Measurements from ENCODE around the gene TGFBR2. TPM values are rescaled to one million over a fixed set of nuclear protein-coding genes. Genes with fewer than 3 reads are reported as not detected.

The TGFBR2 gene
- polyA plus RNA-seq, 1 experiment, result 61.0 TPM

GRCh38 chr3:30704931-30705890, 98.8 kb downstream of the TGFBR2 start:
- DNase-seq (ENCODE audit: low read depth), result no peak
- CTCF ChIA-PET, result interaction anchor here (6.5 kb wide), 1 partner anchor 11 kb away, joined by 27 read pairs; no protein-coding TSS in a partner anchor
- TF ChIP-seq CTCF (IDR thresholded peaks at IDR 0.05; ENCODE audit: insufficient read depth, low read depth, low read length), result no peak
- POLR2A ChIA-PET, result no interaction called here
- Histone ChIP-seq H3K4me3 (ENCODE audit: low read depth, low read length) (no peak overlapping the region), H3K36me3 (ENCODE audit: control insufficient read depth, insufficient read depth, low read length) (no peaks in the 10 kb centered on the region), H3K27me3 (ENCODE audit: control insufficient read depth, insufficient read depth, low read length) (no peaks in the 10 kb centered on the region)

- ChIA-PET POLR2A (no interaction called here), CTCF (no interaction called here)
- Histone ChIP-seq H3K36me3 (ENCODE audit: control insufficient read depth, insufficient read depth, low read length) (no peaks in the 10 kb centered on the region), H3K27me3 (ENCODE audit: control insufficient read depth, insufficient read depth, low read length) (no peaks in the 10 kb centered on the region), H3K4me3 (ENCODE audit: low read depth, low read length) (no peak overlapping the region)
- no peak for TF ChIP-seq CTCF (IDR thresholded peaks at IDR 0.05; ENCODE audit: insufficient read depth, low read depth, low read length)
- no peak for DNase-seq (ENCODE audit: low read depth)
These were observed 101.4 kb downstream of the TGFBR2 start for GRCh38 chr3:30707825-30708224.

- Histone ChIP-seq H3K27me3 (ENCODE audit: control insufficient read depth, insufficient read depth, low read length) (no peaks in the 10 kb centered on the region), H3K4me3 (ENCODE audit: low read depth, low read length) (no peak overlapping the region), H3K36me3 (ENCODE audit: control insufficient read depth, insufficient read depth, low read length) (no peaks in the 10 kb centered on the region)
- CTCF ChIA-PET, result no interaction called here
- POLR2A ChIA-PET, result no interaction called here
- TF ChIP-seq CTCF (IDR thresholded peaks at IDR 0.05; ENCODE audit: insufficient read depth, low read depth, low read length), result no peak
- no peak for DNase-seq (ENCODE audit: low read depth)
These were observed 102.1 kb downstream of the TGFBR2 start for GRCh38 chr3:30708472-30708871.

GRCh38 chr3:30710017-30710416, 103.6 kb downstream of the TGFBR2 start:
- CTCF ChIA-PET, result no interaction called here
- no peak for DNase-seq (ENCODE audit: low read depth)
- POLR2A ChIA-PET, result no interaction called here
- Histone ChIP-seq H3K4me3 (ENCODE audit: low read depth, low read length) (no peak overlapping the region), H3K36me3 (ENCODE audit: control insufficient read depth, insufficient read depth, low read length) (no peaks in the 10 kb centered on the region), H3K27me3 (ENCODE audit: control insufficient read depth, insufficient read depth, low read length) (no peaks in the 10 kb centered on the region)
- no peak for TF ChIP-seq CTCF (IDR thresholded peaks at IDR 0.05; ENCODE audit: insufficient read depth, low read depth, low read length)

- CTCF ChIA-PET, result no interaction called here
- no peak overlapping the region for H3K4me3 ChIP-seq (ENCODE audit: low read depth, low read length)
These were observed 104.8 kb downstream of the TGFBR2 start for GRCh38 chr3:30711151-30711550.

More at GRCh38 chr3:30711151-30711550, 104.8 kb downstream of the TGFBR2 start:
- DNase-seq (ENCODE audit: low read depth), result no peak
- POLR2A ChIA-PET, result no interaction called here
- no peaks in the 10 kb centered on the region for H3K27me3 ChIP-seq (ENCODE audit: control insufficient read depth, insufficient read depth, low read length)
- TF ChIP-seq CTCF (IDR thresholded peaks at IDR 0.05; ENCODE audit: insufficient read depth, low read depth, low read length), result no peak
- H3K36me3 ChIP-seq (ENCODE audit: control insufficient read depth, insufficient read depth, low read length), result no peaks in the 10 kb centered on the region

Data from BJ (cell line).